ENCODE measurements around the gene ARHGEF12. TPM values are rescaled to one million over a fixed set of nuclear protein-coding genes. Genes with fewer than 3 reads are reported as not detected.

The ARHGEF12 gene
- total and polyA plus RNA-seq, 4 donors = 19.0 to 243 (median 55.6) TPM

DNA sequence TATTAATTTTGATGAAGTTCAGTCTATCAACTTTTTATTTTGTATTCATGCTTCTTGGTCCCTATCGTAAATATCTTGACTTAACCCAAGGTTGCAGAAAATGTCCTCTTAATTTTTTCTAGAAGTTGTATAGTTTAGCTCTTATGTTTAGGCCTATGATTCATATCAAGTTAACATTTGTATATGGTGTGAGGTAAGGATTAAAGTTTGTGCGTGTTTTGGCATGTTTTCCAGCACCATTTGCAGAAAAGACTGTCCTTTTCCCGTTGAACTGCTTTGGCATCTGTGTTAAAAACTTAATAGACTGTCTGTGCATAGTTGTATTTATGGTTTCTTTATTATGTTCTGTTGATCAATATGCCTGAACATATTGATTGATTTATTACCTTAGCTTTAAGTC is 42.3 kb downstream of the ARHGEF12 start:
- no peaks in the 10 kb centered on the region for H3K9me3 ChIP-seq (ENCODE audit: control insufficient read depth in 4 of 4, insufficient read depth in 3 of 4, low read length in 3 of 4)
- DNase-seq (no peak), ATAC-seq (ENCODE audit: insufficient read depth, low FRiP score) (no peak)
- no peak overlapping the region for H3K27ac ChIP-seq (ENCODE audit: low read depth in 1 of 2, low read length in 1 of 2)
- TF ChIP-seq, protein P1, sequence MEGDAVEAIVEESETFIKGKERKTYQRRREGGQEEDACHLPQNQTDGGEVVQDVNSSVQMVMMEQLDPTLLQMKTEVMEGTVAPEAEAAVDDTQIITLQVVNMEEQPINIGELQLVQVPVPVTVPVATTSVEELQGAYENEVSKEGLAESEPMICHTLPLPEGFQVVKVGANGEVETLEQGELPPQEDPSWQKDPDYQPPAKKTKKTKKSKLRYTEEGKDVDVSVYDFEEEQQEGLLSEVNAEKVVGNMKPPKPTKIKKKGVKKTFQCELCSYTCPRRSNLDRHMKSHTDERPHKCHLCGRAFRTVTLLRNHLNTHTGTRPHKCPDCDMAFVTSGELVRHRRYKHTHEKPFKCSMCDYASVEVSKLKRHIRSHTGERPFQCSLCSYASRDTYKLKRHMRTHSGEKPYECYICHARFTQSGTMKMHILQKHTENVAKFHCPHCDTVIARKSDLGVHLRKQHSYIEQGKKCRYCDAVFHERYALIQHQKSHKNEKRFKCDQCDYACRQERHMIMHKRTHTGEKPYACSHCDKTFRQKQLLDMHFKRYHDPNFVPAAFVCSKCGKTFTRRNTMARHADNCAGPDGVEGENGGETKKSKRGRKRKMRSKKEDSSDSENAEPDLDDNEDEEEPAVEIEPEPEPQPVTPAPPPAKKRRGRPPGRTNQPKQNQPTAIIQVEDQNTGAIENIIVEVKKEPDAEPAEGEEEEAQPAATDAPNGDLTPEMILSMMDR (IDR thresholded peaks at IDR 0.05; ENCODE audit: control extremely low read depth, extremely low read depth) = no peak
- WGBS, 2 donors = 80 to 87% methylated on average over 3 of the region's 3 CpGs
- H3K27me3 ChIP-seq (ENCODE audit: control insufficient read depth in 3 of 3, insufficient read depth in 3 of 3, low read length in 2 of 3) = no peaks in the 10 kb centered on the region
- no peak overlapping the region for H3K4me3 ChIP-seq
- no peak overlapping the region for H3K9ac ChIP-seq (ENCODE audit: insufficient read depth in 1 of 2, low read length in 2 of 2)
- H3K36me3 ChIP-seq (ENCODE audit: control insufficient read depth in 4 of 4, insufficient read depth in 4 of 4, low read length in 4 of 4) = peaks cover 0 to 3% (median 0%) of the 10 kb centered on the region in 4 donors
- H3K4me1 ChIP-seq (ENCODE audit: control insufficient read depth in 5 of 5, insufficient read depth in 5 of 5, low read length in 5 of 5) = peaks cover 0 to 23% (median 1%) of the 10 kb centered on the region in 5 donors

DNA sequence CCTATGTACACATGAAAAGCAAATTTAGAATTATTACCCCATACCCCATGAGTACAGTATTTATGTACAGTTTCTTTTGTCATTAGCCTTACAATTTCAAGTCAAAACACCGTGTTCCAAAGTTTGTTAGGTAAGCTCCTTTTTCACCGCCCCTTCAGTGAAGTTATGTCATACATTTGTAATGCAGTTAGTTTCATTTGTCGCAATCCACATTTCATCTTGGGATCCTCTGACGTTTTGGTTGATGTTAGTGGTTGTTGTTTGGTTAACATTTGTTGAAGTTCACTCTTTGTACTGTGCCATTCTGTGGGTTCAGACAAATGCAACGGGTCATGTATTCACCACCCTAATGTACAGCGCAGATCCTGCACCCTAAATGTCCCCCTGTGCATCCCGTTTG is 45.2 kb downstream of the ARHGEF12 start:
- DNase-seq (peak in 1 of 3 donors; percentile 12), ATAC-seq (ENCODE audit: insufficient read depth, low FRiP score) (no peak)
- no peaks in the 10 kb centered on the region for H3K9me3 ChIP-seq (ENCODE audit: control insufficient read depth in 4 of 4, insufficient read depth in 3 of 4, low read length in 3 of 4)
- H3K4me1 ChIP-seq (ENCODE audit: control insufficient read depth in 5 of 5, insufficient read depth in 5 of 5, low read length in 5 of 5) = peaks cover 0 to 30% (median 1%) of the 10 kb centered on the region in 5 donors
- WGBS, 2 donors = 73 to 83% methylated on average over 7 of the region's 7 CpGs
- peaks cover 0 to 3% (median 0%) of the 10 kb centered on the region in 4 donors for H3K36me3 ChIP-seq (ENCODE audit: control insufficient read depth in 4 of 4, insufficient read depth in 4 of 4, low read length in 4 of 4)
- H3K27me3 ChIP-seq (ENCODE audit: control insufficient read depth in 3 of 3, insufficient read depth in 3 of 3, low read length in 2 of 3) = no peaks in the 10 kb centered on the region
- H3K9ac ChIP-seq (ENCODE audit: insufficient read depth in 1 of 2, low read length in 2 of 2) = no peak overlapping the region
- H3K4me3 ChIP-seq = no peak overlapping the region
- no peak overlapping the region for H3K27ac ChIP-seq (ENCODE audit: low read depth in 1 of 2, low read length in 1 of 2)
- TF ChIP-seq, protein P1 (IDR thresholded peaks at IDR 0.05; ENCODE audit: control extremely low read depth, extremely low read depth) = no peak

DNA sequence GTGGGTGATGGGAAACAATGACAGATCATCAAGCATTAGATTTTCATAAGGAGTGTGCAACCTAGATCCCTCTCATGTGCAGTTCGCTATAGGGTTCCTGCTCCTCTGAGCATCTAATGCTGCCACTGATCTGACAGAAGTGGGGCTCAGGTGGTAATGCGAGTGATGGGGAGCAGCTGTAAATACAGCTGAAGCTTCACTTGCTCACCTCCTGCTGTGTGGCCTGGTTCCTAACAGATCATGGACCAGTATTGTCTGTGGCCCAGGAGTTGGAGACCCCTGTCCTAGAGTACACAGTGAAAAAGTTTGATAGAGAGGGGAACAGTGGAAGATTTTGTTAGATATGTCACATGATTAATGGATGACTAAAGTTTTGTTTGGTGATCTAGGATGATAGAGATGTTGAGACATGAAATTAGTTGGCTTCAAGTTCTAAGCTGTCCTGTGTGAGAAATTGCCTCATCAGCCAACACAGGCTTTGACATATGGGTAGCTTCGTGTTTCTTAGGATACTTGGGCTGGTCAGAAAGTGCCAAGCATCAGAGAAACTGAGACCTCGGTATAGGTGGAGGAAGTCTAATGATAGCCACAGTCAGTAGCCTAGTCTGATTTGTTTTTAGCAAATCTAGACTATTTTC is 47.4 kb downstream of the ARHGEF12 start:
- no peak overlapping the region for H3K4me3 ChIP-seq
- 88 to 91% methylated on average over 4 of the region's 4 CpGs for WGBS, 2 donors
- H3K9ac ChIP-seq (ENCODE audit: insufficient read depth in 1 of 2, low read length in 2 of 2) = no peak overlapping the region
- TF ChIP-seq, protein P1 (IDR thresholded peaks at IDR 0.05; ENCODE audit: control extremely low read depth, extremely low read depth) = no peak
- ATAC-seq (ENCODE audit: insufficient read depth, low FRiP score) (no peak), DNase-seq (no peak)
- no peak overlapping the region for H3K27ac ChIP-seq (ENCODE audit: low read depth in 1 of 2, low read length in 1 of 2)
- no peaks in the 10 kb centered on the region for H3K9me3 ChIP-seq (ENCODE audit: control insufficient read depth in 4 of 4, insufficient read depth in 3 of 4, low read length in 3 of 4)
- no peaks in the 10 kb centered on the region for H3K27me3 ChIP-seq (ENCODE audit: control insufficient read depth in 3 of 3, insufficient read depth in 3 of 3, low read length in 2 of 3)
- peaks cover 0 to 28% (median 1%) of the 10 kb centered on the region in 5 donors for H3K4me1 ChIP-seq (ENCODE audit: control insufficient read depth in 5 of 5, insufficient read depth in 5 of 5, low read length in 5 of 5)
- H3K36me3 ChIP-seq (ENCODE audit: control insufficient read depth in 4 of 4, insufficient read depth in 4 of 4, low read length in 4 of 4) = no peaks in the 10 kb centered on the region

DNA sequence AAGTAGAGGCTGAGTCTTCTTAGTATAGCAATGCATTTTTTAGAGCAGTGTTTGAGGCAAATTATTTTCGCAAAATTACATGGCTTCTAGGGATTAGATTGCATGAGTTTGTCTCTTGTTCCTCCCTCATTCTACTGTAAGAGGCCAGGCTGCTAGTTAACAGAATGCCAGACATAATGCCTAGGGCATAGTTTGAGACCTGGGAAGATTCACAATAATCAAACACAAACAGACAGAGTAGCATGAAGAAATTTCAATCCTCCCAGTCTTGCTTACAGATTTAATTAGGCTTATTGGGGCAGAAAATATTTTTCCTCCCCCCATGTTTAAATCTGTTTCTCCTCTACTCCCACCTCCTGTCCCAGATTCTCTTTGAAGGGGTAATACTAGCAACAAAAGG is 48.3 kb downstream of the ARHGEF12 start:
- DNase-seq (no peak), ATAC-seq (ENCODE audit: insufficient read depth, low FRiP score) (no peak)
- H3K36me3 ChIP-seq (ENCODE audit: control insufficient read depth in 4 of 4, insufficient read depth in 4 of 4, low read length in 4 of 4) = no peaks in the 10 kb centered on the region
- H3K4me1 ChIP-seq (ENCODE audit: control insufficient read depth in 5 of 5, insufficient read depth in 5 of 5, low read length in 5 of 5) = peaks cover 0 to 28% (median 1%) of the 10 kb centered on the region in 5 donors
- H3K4me3 ChIP-seq = no peak overlapping the region
- H3K9ac ChIP-seq (ENCODE audit: insufficient read depth in 1 of 2, low read length in 2 of 2) = no peak overlapping the region
- H3K27ac ChIP-seq (ENCODE audit: low read depth in 1 of 2, low read length in 1 of 2) = no peak overlapping the region
- 87 to 92% methylated on average over 1 of the region's 1 CpG for WGBS, 2 donors
- no peaks in the 10 kb centered on the region for H3K9me3 ChIP-seq (ENCODE audit: control insufficient read depth in 4 of 4, insufficient read depth in 3 of 4, low read length in 3 of 4)
- TF ChIP-seq, protein P1 (IDR thresholded peaks at IDR 0.05; ENCODE audit: control extremely low read depth, extremely low read depth) = no peak
- H3K27me3 ChIP-seq (ENCODE audit: control insufficient read depth in 3 of 3, insufficient read depth in 3 of 3, low read length in 2 of 3) = no peaks in the 10 kb centered on the region

All from lung (tissue), 12 donors.